T-cell (primary cell): ENCODE data around the gene ACIN1. TPM values are rescaled to one million over a fixed set of nuclear protein-coding genes. Genes with fewer than 3 reads are reported as not detected.
A peak's percentile ranks its signal among the peaks of the same experiment; 100 is the strongest.

Experiments
- ATAC-seq, 4 experiments: fragments of 200-7000 bp in 3 of 4; fragments of 150-1000 bp in 1 of 4; cut with Tn5 transposase; replicated peaks in 1 of 4; 1 replicate in 3 of 4; 2 replicates in 1 of 4; pipeline ENCODE4 v1.10.0; 2021; ENCODE audit warnings: moderate library complexity in 3 of 4, mild to moderate bottlenecking in 2 of 4, moderate number of reproducible peaks in 1 of 4
- CTCF ChIA-PET, 2 donors: fragments of 300-600 bp; sonication (Branson Sonifier 250); formaldehyde crosslinking; loops; one replicate each; lab custom pipeline; 2022; ENCODE audit warnings: antibody characterized with exemption in 2 of 2; lab: Charles Lee
- POLR2A ChIA-PET, 2 donors: fragments of 300-600 bp; sonication (Branson Sonifier 250); formaldehyde crosslinking; loops; one replicate each; lab custom pipeline; 2022; ENCODE audit warnings: antibody characterized with exemption in 2 of 2; lab: Charles Lee
- DNase-seq, 35 experiments: peaks; one replicate each; pipeline versions ENCODE4 v3.0.0 to v3.0.0-alpha.2; 2013 to 2023
- H3K27ac ChIP-seq: one replicate; pipeline ENCODE4 v1.5.1; 2013; ENCODE audit warnings: low read length
- H3K27me3 ChIP-seq, 2 experiments: replicated peaks in 1 of 2; 1 replicate in 1 of 2; 2 replicates in 1 of 2; pipeline versions ENCODE4 v1.6.1 to v1.7.0; 2013; ENCODE audit warnings: low read length in 1 of 2, mixed read lengths in 1 of 2; ENCODE audit not compliant: control insufficient read depth in 2 of 2, insufficient read depth in 2 of 2; ENCODE audit errors: extremely low read depth in 1 of 2
- H3K36me3 ChIP-seq, 2 donors: 1 replicate in 1 of 2; 2 replicates in 1 of 2; pipeline versions ENCODE4 v1.6.1 to v1.7.0; 2013; ENCODE audit warnings: low read length in 1 of 2; ENCODE audit not compliant: control insufficient read depth in 2 of 2, insufficient read depth in 1 of 2; ENCODE audit errors: extremely low read depth in 1 of 2
- H3K4me1 ChIP-seq, 2 experiments: 1 replicate in 1 of 2; 2 replicates in 1 of 2; pipeline versions ENCODE4 v1.6.1 to v1.7.0; 2013; ENCODE audit warnings: low read length in 2 of 2, mixed read lengths in 1 of 2; ENCODE audit not compliant: insufficient read depth in 2 of 2, control insufficient read depth in 1 of 2; ENCODE audit errors: extremely low read depth in 1 of 2
- H3K4me3 ChIP-seq, 2 donors: 1 replicate in 1 of 2; 2 replicates in 1 of 2; pipeline versions ENCODE4 v1.5.1 to v1.7.0; 2013; ENCODE audit warnings: mild to moderate bottlenecking in 2 of 2, low read length in 1 of 2, moderate library complexity in 1 of 2; ENCODE audit not compliant: control insufficient read depth in 1 of 2; ENCODE audit errors: extremely low read depth in 1 of 2
- H3K9me3 ChIP-seq: 2 replicates; pipeline ENCODE4 v1.7.0; 2013
- H3K27ac Mint-ChIP-seq, 2 donors: one replicate each; pipeline ENCODE4 v1.8.0; 2020 to 2021; ENCODE audit warnings: mild to moderate bottlenecking in 2 of 2, mixed read lengths in 2 of 2
- H3K27me3 Mint-ChIP-seq, 2 donors: one replicate each; pipeline ENCODE4 v1.8.0; 2021 to 2022; ENCODE audit warnings: mixed read lengths in 2 of 2
- H3K36me3 Mint-ChIP-seq: one replicate; pipeline ENCODE4 v1.8.0; 2021; ENCODE audit warnings: mixed read lengths
- H3K4me1 Mint-ChIP-seq, 3 donors: one replicate each; pipeline ENCODE4 v1.8.0; 2020 to 2022; ENCODE audit warnings: mixed read lengths in 3 of 3, mild to moderate bottlenecking in 1 of 3
- H3K4me3 Mint-ChIP-seq, 3 donors: one replicate each; pipeline ENCODE4 v1.8.0; 2020 to 2022; ENCODE audit warnings: mild to moderate bottlenecking in 3 of 3, mixed read lengths in 3 of 3, moderate library complexity in 3 of 3
- H3K9me3 Mint-ChIP-seq, 3 donors: one replicate each; pipeline ENCODE4 v1.8.0; 2020 to 2022; ENCODE audit warnings: mixed read lengths in 3 of 3
- WGBS: methylation state at CpG from one replicate; pipeline ENCODE4 v1.1.5; 2013; ENCODE audit warnings: missing lambda C conversion rate; ENCODE audit not compliant: insufficient coverage; 5-methylcytosine and 5-hydroxymethylcytosine counted together
- total RNA-seq, 35 experiments: library from RNA in 6 of 35; stranded (reverse) in 6 of 35; fragments of 120-200 nt in 1 of 35; gene quantifications; one replicate each; pipeline versions ENCODE4 v1.2.1 to v1.2.4 and lab custom pipeline; 2013 to 2026

ACIN1 gene
- total RNA-seq, 5 donors from 2014 or later (not counting 1 experiment from before 2014, with no cell fraction given), result 277 to 326 (median 290) TPM

DNA sequence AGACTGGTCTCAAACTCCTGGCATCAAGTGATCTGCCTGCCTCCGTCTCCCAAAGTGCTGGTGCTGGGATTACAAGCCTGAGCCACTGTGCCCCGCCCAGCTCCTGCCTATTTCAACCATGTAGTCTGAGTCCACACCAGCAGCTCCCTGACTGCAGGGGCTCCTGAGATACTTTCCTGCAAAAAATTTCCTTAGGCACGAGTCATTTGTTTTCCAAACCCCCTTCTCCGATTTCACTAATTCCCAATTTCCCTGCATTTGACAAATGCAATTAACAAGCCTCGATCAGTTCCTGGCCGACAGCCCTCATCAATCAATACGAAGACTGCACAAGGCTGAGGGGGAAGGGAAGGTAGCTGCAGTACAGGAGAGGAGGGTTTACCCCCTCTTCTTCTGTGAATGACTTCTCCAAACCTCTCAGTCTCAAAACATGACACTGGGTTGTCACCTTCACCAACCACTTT is 70.3 kb downstream of the ACIN1 start:
- H3K27ac Mint-ChIP-seq, result peak overlapping the region; percentile 58 to 84
- no peaks in the 10 kb centered on the region for H3K27me3 ChIP-seq
- H3K27me3 Mint-ChIP-seq, result no peaks in the 10 kb centered on the region
- no peak overlapping the region for H3K27ac ChIP-seq
- CTCF ChIA-PET, result interaction anchor here (0.7 to 1.0 kb wide), 2 partner anchors 24 to 479 kb away, joined by 3 to 5 read pairs; no protein-coding TSS in a partner anchor
- no peak overlapping the region for H3K4me3 ChIP-seq
- no peak for DNase-seq
- H3K9me3 Mint-ChIP-seq, result no peaks in the 10 kb centered on the region
- H3K36me3 Mint-ChIP-seq, result peaks cover 28% of the 10 kb centered on the region
- ATAC-seq, result no peak
- WGBS, result 94% methylated on average over 2 of the region's 7 CpGs
- H3K4me1 Mint-ChIP-seq, result peaks cover 66 to 78% (median 67%) of the 10 kb centered on the region in 3 donors
- H3K4me1 ChIP-seq, result peaks cover 39 to 51% of the 10 kb centered on the region in 2 experiments
- peaks cover 0 to 15% of the 10 kb centered on the region in 2 donors for H3K36me3 ChIP-seq
- H3K4me3 Mint-ChIP-seq, result peak overlapping the region in 1 of 3 donors; percentile 36
- no peaks in the 10 kb centered on the region for H3K9me3 ChIP-seq
- POLR2A ChIA-PET, result interaction anchor here in 1 of 2 donors (0.7 kb wide), 1 partner anchor 75 kb away, joined by 3 read pairs; no protein-coding TSS in a partner anchor

DNA sequence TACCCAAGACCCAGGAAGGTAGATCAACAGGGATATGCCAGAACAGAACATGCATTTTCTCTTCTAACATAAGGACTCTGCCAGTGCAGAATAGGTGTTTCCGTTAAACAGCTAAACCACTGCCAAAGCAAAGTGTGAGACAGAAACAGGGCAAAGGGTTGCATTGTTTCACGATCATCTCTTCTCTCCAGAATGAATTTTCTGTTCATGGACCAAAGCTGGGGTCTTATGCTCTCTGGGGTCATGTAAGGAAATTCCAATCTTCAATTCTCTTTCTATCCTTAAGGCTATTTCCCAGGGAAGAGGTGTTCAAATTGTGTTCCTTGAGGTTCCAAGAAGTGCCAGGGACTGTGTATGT is 71.2 kb downstream of the ACIN1 start:
- 57% methylated on average over 1 of the region's 2 CpGs for WGBS
- Mint-ChIP-seq H3K4me3 (peak overlapping the region in 1 of 3 donors; percentile 71), H3K36me3 (peaks cover 26% of the 10 kb centered on the region), H3K27me3 (no peaks in the 10 kb centered on the region), H3K27ac (peak overlapping the region; percentile 57 to 90), H3K4me1 (peaks cover 58 to 69% (median 60%) of the 10 kb centered on the region in 3 donors), H3K9me3 (no peaks in the 10 kb centered on the region)
- POLR2A ChIA-PET, result interaction anchor here (0.6 to 1.0 kb wide), 5 partner anchors 9 to 457 kb away, joined by 3 to 6 read pairs (median 3); no protein-coding TSS in a partner anchor
- Histone ChIP-seq H3K36me3 (peaks cover 0 to 15% of the 10 kb centered on the region in 2 donors), H3K9me3 (no peaks in the 10 kb centered on the region), H3K4me1 (peaks cover 34 to 44% of the 10 kb centered on the region in 2 experiments), H3K4me3 (no peak overlapping the region), H3K27ac (no peak overlapping the region), H3K27me3 (no peaks in the 10 kb centered on the region)
- ATAC-seq (no peak), DNase-seq (no peak)
- CTCF ChIA-PET, result interaction anchor here (0.5 to 1.0 kb wide), 7 partner anchors 25 to 1022 kb away, joined by 3 to 8 read pairs (median 3); no protein-coding TSS in a partner anchor

DNA sequence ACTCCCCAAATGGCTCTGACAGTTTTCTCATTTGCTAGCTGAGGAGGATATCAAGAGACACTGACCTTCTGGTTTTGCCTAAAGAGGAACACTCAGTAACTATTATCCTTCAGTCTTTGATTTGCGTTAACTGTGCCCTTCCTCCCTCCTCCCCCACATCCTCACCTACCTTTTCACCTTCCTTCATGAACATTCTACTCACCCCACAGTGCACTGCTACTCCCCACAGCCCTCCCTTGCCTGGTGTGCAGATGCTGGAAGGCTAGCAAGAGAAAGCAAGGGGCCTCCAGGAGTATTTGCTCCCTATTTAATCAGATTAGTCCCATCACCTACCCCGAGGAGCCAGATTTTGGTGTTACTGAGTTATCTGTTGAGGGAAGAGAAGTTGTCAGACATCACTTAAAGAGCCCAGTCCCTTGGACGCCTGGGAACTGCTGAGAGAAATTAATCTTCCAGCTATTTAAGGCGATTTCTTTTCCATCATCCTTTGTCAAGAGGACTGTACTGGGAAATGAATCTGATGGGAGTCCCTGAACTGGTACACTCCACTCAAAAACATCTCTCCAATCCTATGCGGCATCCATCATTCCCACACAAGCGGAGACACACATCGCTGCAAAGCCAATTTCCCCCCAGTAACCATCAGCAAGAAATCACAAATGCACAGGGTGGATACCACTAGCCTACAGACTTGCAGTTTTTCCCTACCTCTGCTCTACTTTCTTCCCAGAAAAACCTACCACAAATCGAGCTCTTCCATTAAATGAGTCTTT is 71.7 kb downstream of the ACIN1 start:
- peak in 2 of 35 experiments; percentile 11 to 12 for DNase-seq
- peak overlapping the region; percentile 22 to 71 (median 67) for H3K4me3 Mint-ChIP-seq
- no peaks in the 10 kb centered on the region for H3K9me3 Mint-ChIP-seq
- Histone ChIP-seq H3K27me3 (no peaks in the 10 kb centered on the region), H3K9me3 (no peaks in the 10 kb centered on the region), H3K27ac (peak overlapping the region; percentile 22), H3K4me1 (peaks cover 33 to 39% of the 10 kb centered on the region in 2 experiments), H3K4me3 (no peak overlapping the region), H3K36me3 (peaks cover 0 to 15% of the 10 kb centered on the region in 2 donors)
- POLR2A ChIA-PET, result interaction anchor here (0.6 to 1.0 kb wide), 4 partner anchors 10 to 457 kb away, joined by 3 to 6 read pairs (median 4); no protein-coding TSS in a partner anchor
- H3K27ac Mint-ChIP-seq, result peak overlapping the region; percentile 77 to 90
- peaks cover 24% of the 10 kb centered on the region for H3K36me3 Mint-ChIP-seq
- peak; percentile 38 to 60 (median 46) for ATAC-seq
- WGBS, result 90% methylated on average over 2 of the region's 8 CpGs
- no peaks in the 10 kb centered on the region for H3K27me3 Mint-ChIP-seq
- CTCF ChIA-PET, result interaction anchor here (0.5 to 3.0 kb wide), 6 partner anchors 26 to 68 kb away, joined by 3 to 11 read pairs (median 4); no protein-coding TSS in a partner anchor
- peaks cover 55 to 64% (median 56%) of the 10 kb centered on the region in 3 donors for H3K4me1 Mint-ChIP-seq

DNA sequence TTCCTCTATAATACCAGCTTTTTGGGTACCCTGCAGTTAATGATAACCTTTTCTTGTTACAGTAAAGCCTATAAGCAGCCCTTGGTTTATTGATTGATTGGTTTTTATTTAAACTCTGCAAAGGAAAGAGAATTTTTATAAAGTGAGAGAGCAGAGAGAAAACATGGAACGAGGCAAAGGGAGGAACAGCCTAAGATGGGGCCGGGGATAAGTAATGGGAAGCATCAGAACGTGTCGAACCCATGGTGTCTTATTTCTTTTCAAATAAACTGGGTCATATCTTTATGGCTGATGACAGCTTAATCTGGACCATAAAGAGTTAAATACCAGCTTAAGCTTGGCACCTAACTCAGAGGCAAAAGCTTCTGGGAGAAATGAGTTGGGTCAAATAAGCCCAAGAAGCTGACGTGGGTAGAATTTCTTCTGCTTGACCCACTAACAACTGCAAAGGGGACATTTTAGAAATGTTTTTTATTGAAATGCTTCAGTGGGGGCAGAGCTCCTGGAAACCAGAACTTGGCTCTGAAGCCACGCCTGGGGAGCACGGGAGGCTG is 73.0 kb downstream of the ACIN1 start:
- H3K9me3 Mint-ChIP-seq, result no peaks in the 10 kb centered on the region
- ATAC-seq, result no peak
- peak overlapping the region; percentile 83 to 95 for H3K27ac Mint-ChIP-seq
- WGBS, result 92% methylated on average over 5 of the region's 7 CpGs
- Histone ChIP-seq H3K9me3 (no peaks in the 10 kb centered on the region), H3K27ac (no peak overlapping the region), H3K4me3 (no peak overlapping the region), H3K27me3 (no peaks in the 10 kb centered on the region), H3K36me3 (peaks cover 0 to 15% of the 10 kb centered on the region in 2 donors), H3K4me1 (peaks cover 30 to 38% of the 10 kb centered on the region in 2 experiments)
- peaks cover 48 to 56% (median 49%) of the 10 kb centered on the region in 3 donors for H3K4me1 Mint-ChIP-seq
- POLR2A ChIA-PET, result interaction anchor here in 1 of 2 donors (0.5 to 0.6 kb wide), 3 partner anchors 10 to 107 kb away, joined by 3 to 6 read pairs (median 4); no protein-coding TSS in a partner anchor
- no peak for DNase-seq
- H3K36me3 Mint-ChIP-seq, result peaks cover 17% of the 10 kb centered on the region
- CTCF ChIA-PET, result interaction anchor here in 1 of 2 donors (0.8 to 3.0 kb wide), 2 partner anchors 26 to 36 kb away, joined by 3 to 11 read pairs; no protein-coding TSS in a partner anchor
- H3K4me3 Mint-ChIP-seq, result peak overlapping the region; percentile 71 to 76 (median 71)
- H3K27me3 Mint-ChIP-seq, result no peaks in the 10 kb centered on the region

DNA sequence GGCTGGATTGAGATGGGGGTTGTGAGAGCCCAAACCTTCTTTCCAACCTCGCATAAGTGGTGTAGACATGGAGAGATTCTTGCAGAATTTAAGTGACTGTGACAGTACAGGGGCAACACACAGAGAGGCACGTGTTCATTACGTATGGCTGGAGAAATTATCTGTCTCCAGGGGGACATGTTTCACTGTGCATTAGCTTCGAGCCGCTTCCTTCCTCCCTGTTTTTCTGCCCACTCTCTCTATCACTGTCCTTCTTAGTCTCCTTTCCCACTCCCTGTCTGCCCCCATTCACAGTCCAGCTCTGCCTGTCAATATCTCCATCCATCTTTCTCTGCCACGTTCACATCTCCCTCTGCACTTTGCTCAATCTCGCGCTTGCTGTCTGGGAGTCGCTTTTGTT is 73.5 kb downstream of the ACIN1 start:
- DNase-seq (no peak), ATAC-seq (peak in 1 of 4 experiments; percentile 20)
- peaks cover 30 to 38% of the 10 kb centered on the region in 2 experiments for H3K4me1 ChIP-seq
- H3K9me3 Mint-ChIP-seq, result no peaks in the 10 kb centered on the region
- CTCF ChIA-PET, result interaction anchor here (0.7 to 3.0 kb wide), 5 partner anchors 14 to 35 kb away, joined by 4 to 11 read pairs (median 5); no protein-coding TSS in a partner anchor
- H3K36me3 ChIP-seq, result peaks cover 0 to 15% of the 10 kb centered on the region in 2 donors
- H3K27me3 ChIP-seq, result no peaks in the 10 kb centered on the region
- WGBS, result 54% methylated on average over 4 of the region's 9 CpGs
- peaks cover 17% of the 10 kb centered on the region for H3K36me3 Mint-ChIP-seq
- H3K27ac ChIP-seq, result no peak overlapping the region
- peaks cover 48 to 56% (median 49%) of the 10 kb centered on the region in 3 donors for H3K4me1 Mint-ChIP-seq
- peak overlapping the region; percentile 71 to 76 (median 71) for H3K4me3 Mint-ChIP-seq
- POLR2A ChIA-PET, result interaction anchor here in 1 of 2 donors (0.5 to 0.6 kb wide), 2 partner anchors 9 to 106 kb away, joined by 3 to 4 read pairs; no protein-coding TSS in a partner anchor
- H3K9me3 ChIP-seq, result no peaks in the 10 kb centered on the region
- peak overlapping the region; percentile 83 to 95 for H3K27ac Mint-ChIP-seq
- no peak overlapping the region for H3K4me3 ChIP-seq
- no peaks in the 10 kb centered on the region for H3K27me3 Mint-ChIP-seq
